ENCODE data around the gene SLC6A17. TPM values are rescaled to one million over a fixed set of nuclear protein-coding genes. Genes with fewer than 3 reads are reported as not detected.

Gene SLC6A17
- total RNA-seq, 4 donors from 2014 or later = 0.42 to 1.8 (median 0.57) TPM

DNA sequence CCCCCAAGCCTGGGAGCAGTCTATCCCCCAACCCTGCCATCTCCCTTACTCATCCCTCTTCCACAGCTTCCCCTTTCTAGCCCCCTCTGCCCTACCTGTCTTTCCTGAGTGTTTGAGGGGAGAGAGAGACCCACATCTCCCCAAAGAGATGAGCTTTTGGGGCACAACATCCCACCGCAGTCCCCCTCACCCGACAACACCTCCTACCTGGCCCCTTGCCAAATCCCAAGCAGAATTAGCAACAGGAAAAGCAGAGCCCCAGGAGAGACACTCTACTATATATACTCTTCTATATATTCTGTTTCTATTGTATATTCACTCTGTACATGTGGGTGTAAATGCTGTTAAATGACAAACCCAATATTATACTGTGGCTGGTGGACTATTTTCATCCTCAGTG lies 49.9 kb downstream of the SLC6A17 start:
- no peak for TF ChIP-seq POLR2A (IDR thresholded peaks at IDR 0.05; ENCODE audit: low read depth)
- Histone ChIP-seq H3K27me3 (no peaks in the 10 kb centered on the region), H3K36me3 (no peaks in the 10 kb centered on the region), H3K27ac (replicated peaks in 1 of 4) (no peak overlapping the region), H3K4me3 (no peak overlapping the region), H3K9me3 (no peaks in the 10 kb centered on the region), H3K4me1 (peaks cover 0 to 10% (median 4%) of the 10 kb centered on the region in 4 donors)
- DNase-seq (ENCODE audit: extremely low spot score) = no peak
- 32% methylated on average over 2 of the region's 2 CpGs for WGBS
- intact Hi-C loops (cut with DNase I) = loop anchor here (10.0 kb wide), 1 partner anchor 295 kb away; no protein-coding TSS in a partner anchor

DNA sequence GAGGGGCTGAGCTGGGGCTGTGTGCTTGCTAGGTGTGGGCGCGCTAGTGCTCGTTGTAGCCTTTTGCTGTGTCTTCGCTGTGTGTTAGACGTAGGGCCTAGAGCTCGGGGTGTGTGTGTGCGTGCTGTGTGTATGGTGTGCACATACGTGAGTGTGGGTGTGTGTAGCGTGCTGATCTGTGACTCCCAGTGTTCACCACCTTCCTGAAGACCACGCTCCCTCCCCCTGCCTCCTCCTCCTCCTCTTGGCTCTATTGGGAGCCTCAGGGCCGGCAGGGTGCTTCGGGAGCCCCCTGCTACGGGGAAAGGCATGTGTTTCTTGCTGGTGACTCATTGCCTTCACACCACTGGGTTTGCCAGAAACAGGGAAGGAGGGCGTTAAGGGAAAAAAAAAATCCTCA lies 50.4 kb downstream of the SLC6A17 start:
- no peaks in the 10 kb centered on the region for H3K36me3 ChIP-seq
- 70% methylated on average over 14 of the region's 14 CpGs for WGBS
- no peak overlapping the region for H3K4me3 ChIP-seq
- H3K27ac ChIP-seq (replicated peaks in 1 of 4) = no peak overlapping the region
- intact Hi-C loops (cut with DNase I) = loop anchor here (10.0 kb wide), 1 partner anchor 294 kb away; no protein-coding TSS in a partner anchor
- DNase-seq (ENCODE audit: extremely low spot score) = no peak
- no peaks in the 10 kb centered on the region for H3K27me3 ChIP-seq
- TF ChIP-seq, protein P1, sequence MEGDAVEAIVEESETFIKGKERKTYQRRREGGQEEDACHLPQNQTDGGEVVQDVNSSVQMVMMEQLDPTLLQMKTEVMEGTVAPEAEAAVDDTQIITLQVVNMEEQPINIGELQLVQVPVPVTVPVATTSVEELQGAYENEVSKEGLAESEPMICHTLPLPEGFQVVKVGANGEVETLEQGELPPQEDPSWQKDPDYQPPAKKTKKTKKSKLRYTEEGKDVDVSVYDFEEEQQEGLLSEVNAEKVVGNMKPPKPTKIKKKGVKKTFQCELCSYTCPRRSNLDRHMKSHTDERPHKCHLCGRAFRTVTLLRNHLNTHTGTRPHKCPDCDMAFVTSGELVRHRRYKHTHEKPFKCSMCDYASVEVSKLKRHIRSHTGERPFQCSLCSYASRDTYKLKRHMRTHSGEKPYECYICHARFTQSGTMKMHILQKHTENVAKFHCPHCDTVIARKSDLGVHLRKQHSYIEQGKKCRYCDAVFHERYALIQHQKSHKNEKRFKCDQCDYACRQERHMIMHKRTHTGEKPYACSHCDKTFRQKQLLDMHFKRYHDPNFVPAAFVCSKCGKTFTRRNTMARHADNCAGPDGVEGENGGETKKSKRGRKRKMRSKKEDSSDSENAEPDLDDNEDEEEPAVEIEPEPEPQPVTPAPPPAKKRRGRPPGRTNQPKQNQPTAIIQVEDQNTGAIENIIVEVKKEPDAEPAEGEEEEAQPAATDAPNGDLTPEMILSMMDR (IDR thresholded peaks at IDR 0.05) = no peak
- no peak for TF ChIP-seq EP300 (IDR thresholded peaks at IDR 0.05)
- TF ChIP-seq POLR2AphosphoS5 (IDR thresholded peaks at IDR 0.05) = no peak
- TF ChIP-seq POLR2A (IDR thresholded peaks at IDR 0.05; ENCODE audit: low read depth) = no peak
- peaks cover 0 to 10% (median 4%) of the 10 kb centered on the region in 4 donors for H3K4me1 ChIP-seq
- H3K9me3 ChIP-seq = no peaks in the 10 kb centered on the region

DNA sequence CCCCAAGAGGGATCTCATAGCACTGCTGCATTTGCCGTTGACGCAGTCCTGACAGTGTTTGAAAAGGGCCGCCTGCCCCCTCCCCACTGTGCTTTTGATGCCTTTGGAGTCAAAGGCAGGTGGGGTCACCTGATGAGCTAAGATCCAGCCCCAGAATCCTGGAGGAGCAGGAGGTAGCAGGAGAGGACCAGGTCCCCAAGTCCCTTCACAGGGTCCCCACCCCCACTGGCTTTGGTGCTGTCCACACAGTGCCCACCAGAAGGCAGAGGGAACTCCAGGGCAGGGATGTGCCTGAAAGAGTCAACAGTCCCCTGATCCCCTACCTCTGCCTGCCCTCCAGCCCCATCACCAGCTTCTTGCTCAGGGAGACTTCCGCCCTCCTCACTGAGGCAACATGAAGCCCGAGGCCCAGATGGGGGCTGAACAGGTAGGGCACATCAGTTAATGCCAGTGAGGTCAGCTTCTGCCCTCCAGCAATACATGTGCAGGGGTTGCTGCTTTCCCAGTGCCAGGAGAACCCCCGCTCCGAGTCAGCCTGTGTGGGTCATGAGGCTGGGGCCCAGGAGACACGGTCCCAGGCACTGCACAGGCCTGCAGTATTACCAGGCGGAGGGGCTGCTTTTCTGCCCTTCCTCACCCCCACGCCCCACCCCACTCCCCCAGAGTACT lies 51.0 kb downstream of the SLC6A17 start:
- Histone ChIP-seq H3K27me3 (no peaks in the 10 kb centered on the region), H3K4me1 (peaks cover 0 to 10% (median 4%) of the 10 kb centered on the region in 4 donors), H3K4me3 (no peak overlapping the region), H3K27ac (replicated peaks in 1 of 4) (no peak overlapping the region), H3K36me3 (no peaks in the 10 kb centered on the region), H3K9me3 (no peaks in the 10 kb centered on the region)
- no peak for DNase-seq (ENCODE audit: extremely low spot score)
- 83% methylated on average over 6 of the region's 10 CpGs for WGBS
- TF ChIP-seq EP300 (IDR thresholded peaks at IDR 0.05) (no peak), POLR2A (IDR thresholded peaks at IDR 0.05; ENCODE audit: low read depth) (no peak), POLR2AphosphoS5 (IDR thresholded peaks at IDR 0.05) (no peak)
- TF ChIP-seq, protein P1 (IDR thresholded peaks at IDR 0.05) = no peak
- intact Hi-C loops (cut with DNase I) = loop anchor here (10.0 kb wide), 1 partner anchor 294 kb away; no protein-coding TSS in a partner anchor

DNA sequence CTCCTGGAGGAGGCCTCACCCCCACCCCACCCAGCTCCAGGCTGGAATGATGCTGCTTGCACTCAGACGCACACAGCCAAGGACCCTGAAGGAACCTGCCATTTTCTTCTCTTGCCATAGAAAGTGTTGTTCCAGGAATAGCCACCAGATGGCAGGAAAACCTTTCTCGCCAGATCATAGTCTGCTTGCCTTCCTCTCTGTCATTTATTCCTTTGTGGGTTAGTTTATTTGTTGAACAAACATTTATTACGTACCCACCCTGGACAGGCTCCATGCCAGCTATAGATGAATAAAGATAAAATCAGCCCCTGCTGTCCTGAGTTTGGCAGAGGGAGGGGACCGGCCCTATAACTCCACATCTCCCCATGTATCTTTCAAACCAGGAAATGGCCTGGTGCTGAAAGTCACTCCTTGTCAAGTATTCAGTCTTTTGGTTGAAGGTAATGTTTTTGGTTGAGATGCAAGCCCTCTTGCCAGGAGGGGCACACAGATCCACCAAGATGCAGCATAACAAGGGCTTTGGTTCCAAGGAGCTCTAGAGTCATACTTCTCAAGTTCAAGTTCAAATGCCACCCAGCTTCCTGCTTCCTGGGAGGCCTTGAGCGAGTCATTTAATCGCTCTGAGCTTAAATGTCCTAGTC lies 52.8 kb downstream of the SLC6A17 start:
- intact Hi-C loops (cut with DNase I) = loop anchor here (1.0 to 10.0 kb wide), 3 partner anchors 109 to 292 kb away; no protein-coding TSS in a partner anchor
- Histone ChIP-seq H3K27me3 (no peaks in the 10 kb centered on the region), H3K9me3 (no peaks in the 10 kb centered on the region), H3K4me3 (no peak overlapping the region), H3K27ac (replicated peaks in 1 of 4) (no peak overlapping the region), H3K36me3 (no peaks in the 10 kb centered on the region), H3K4me1 (peaks cover 0 to 15% (median 4%) of the 10 kb centered on the region in 4 donors)
- no peak for DNase-seq (ENCODE audit: extremely low spot score)
- WGBS = 34% methylated on average over 6 of the region's 6 CpGs
- TF ChIP-seq EP300 (IDR thresholded peaks at IDR 0.05) = no peak
- TF ChIP-seq POLR2AphosphoS5 (IDR thresholded peaks at IDR 0.05) = no peak
- TF ChIP-seq, protein P1 (IDR thresholded peaks at IDR 0.05) = peak; percentile 88 to 90 (median 88)
- no peak for TF ChIP-seq POLR2A (IDR thresholded peaks at IDR 0.05; ENCODE audit: low read depth)

DNA sequence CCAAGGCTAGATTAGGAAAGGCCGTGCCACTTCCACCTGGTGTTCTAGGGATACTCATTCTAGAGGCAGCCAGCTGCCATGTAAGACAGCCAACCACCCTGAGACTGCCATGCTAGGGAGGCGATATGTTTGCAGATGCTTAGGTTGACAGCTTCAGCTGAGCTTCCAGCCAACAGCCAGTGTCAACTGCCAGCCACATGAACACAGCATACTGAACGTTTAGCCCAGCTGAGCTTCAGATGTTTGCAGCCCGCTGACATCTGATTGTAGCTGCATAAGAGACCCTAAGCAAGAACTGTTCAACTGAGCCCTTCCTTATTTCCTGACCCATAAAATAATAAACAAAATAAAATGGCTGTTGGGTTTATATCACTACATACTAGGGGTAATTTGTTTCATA lies 54.9 kb downstream of the SLC6A17 start:
- WGBS = 83% methylated on average over 3 of the region's 4 CpGs
- no peaks in the 10 kb centered on the region for H3K36me3 ChIP-seq
- H3K27ac ChIP-seq (replicated peaks in 1 of 4) = no peak overlapping the region
- no peaks in the 10 kb centered on the region for H3K9me3 ChIP-seq
- no peak overlapping the region for H3K4me3 ChIP-seq
- H3K4me1 ChIP-seq = peaks cover 5 to 26% (median 14%) of the 10 kb centered on the region in 4 donors
- no peak for DNase-seq (ENCODE audit: extremely low spot score)
- intact Hi-C loops (cut with DNase I) = loop anchor here (10.0 kb wide), 1 partner anchor 290 kb away; no protein-coding TSS in a partner anchor
- H3K27me3 ChIP-seq = no peaks in the 10 kb centered on the region
- TF ChIP-seq EP300 (IDR thresholded peaks at IDR 0.05) = no peak
- no peak for TF ChIP-seq POLR2AphosphoS5 (IDR thresholded peaks at IDR 0.05)
- TF ChIP-seq, protein P1 (IDR thresholded peaks at IDR 0.05) = no peak
- TF ChIP-seq POLR2A (IDR thresholded peaks at IDR 0.05; ENCODE audit: low read depth) = no peak

All from esophagus muscularis mucosa (tissue), 4 donors.